Colonic mucosa (tissue), 4 donors: ENCODE measurements around the gene DCXR. TPM values are rescaled to one million over a fixed set of nuclear protein-coding genes. Genes with fewer than 3 reads are reported as not detected.

Source experiments
- DNase-seq: peaks from one replicate; pipeline ENCODE4 v3.0.0-alpha.2; 2020
- H3K27ac ChIP-seq: fragments of 200-600 bp; one replicate; pipeline ENCODE4 v1.8.0; 2021
- H3K27me3 ChIP-seq: fragments of 200-600 bp; one replicate; pipeline ENCODE4 v1.8.0; 2021
- H3K36me3 ChIP-seq: fragments of 200-600 bp; one replicate; pipeline ENCODE4 v1.8.0; 2021
- H3K4me1 ChIP-seq: fragments of 200-600 bp; one replicate; pipeline ENCODE4 v1.8.0; 2021; ENCODE audit warnings: mild to moderate bottlenecking
- H3K4me3 ChIP-seq: fragments of 200-600 bp; one replicate; pipeline ENCODE4 v1.8.0; 2021
- H3K9ac ChIP-seq, 2 donors: one replicate each; pipeline ENCODE4 v1.7.0; 2013; ENCODE audit warnings: control low read depth in 2 of 2, low read depth in 2 of 2, low read length in 2 of 2
- H3K9me3 ChIP-seq: fragments of 200-600 bp; one replicate; pipeline ENCODE4 v1.8.0; 2021
- CTCF ChIP-seq: fragments of 200-600 bp; IDR thresholded peaks from one replicate; pipeline ENCODE4 v1.8.0; 2022; ENCODE audit warnings: antibody characterized with exemption, mild to moderate bottlenecking
- intact Hi-C: fragments of 100-400 bp; cut with DNase I; formaldehyde crosslinking; loops from one replicate; pipeline ENCODE4 v1.14.1; 2022
- total RNA-seq, 2 donors: library from RNA; stranded (reverse); fragmentation: NEBNext Ultra II Directional in 1 of 2; extraction: Animal tissue kit (Norgen Biotek cat#: 25700) in 1 of 2; gene quantifications; one replicate each; pipeline ENCODE4 v1.2.1, GENCODE V29; 2021
- donor health status: healthy.
- donor health status: DM: no; HTN: no; CAD: no.
- donor health status: DM: no; HTN: no; CAD: no.

The DCXR gene
- total RNA-seq, 2 donors from 2014 or later, result 115 to 183 TPM

GRCh38 chr17:82013772-82014321 lies 23.6 kb downstream of the DCXR start:
- H3K27ac ChIP-seq, result no peak overlapping the region
- TF ChIP-seq CTCF, result no peak
- no peak overlapping the region for H3K9ac ChIP-seq
- H3K4me3 ChIP-seq, result no peak overlapping the region
- H3K9me3 ChIP-seq, result no peaks in the 10 kb centered on the region
- H3K27me3 ChIP-seq, result no peaks in the 10 kb centered on the region
- no peaks in the 10 kb centered on the region for H3K4me1 ChIP-seq
- no peak for DNase-seq
- intact Hi-C loops, result no loop called here
- H3K36me3 ChIP-seq, result no peaks in the 10 kb centered on the region

- TF ChIP-seq CTCF, result no peak
- DNase-seq, result no peak
- Histone ChIP-seq H3K4me1 (no peaks in the 10 kb centered on the region), H3K9me3 (no peaks in the 10 kb centered on the region), H3K36me3 (no peaks in the 10 kb centered on the region), H3K27me3 (no peaks in the 10 kb centered on the region), H3K4me3 (no peak overlapping the region), H3K27ac (no peak overlapping the region), H3K9ac (no peak overlapping the region)
- intact Hi-C loops, result no loop called here
Measured at GRCh38 chr17:82013341-82013740, 24.2 kb downstream of the DCXR start.

- Histone ChIP-seq H3K4me1 (no peaks in the 10 kb centered on the region), H3K9me3 (no peaks in the 10 kb centered on the region), H3K9ac (no peak overlapping the region), H3K36me3 (no peaks in the 10 kb centered on the region), H3K27me3 (no peaks in the 10 kb centered on the region), H3K27ac (no peak overlapping the region), H3K4me3 (no peak overlapping the region)
- TF ChIP-seq CTCF, result no peak
- DNase-seq, result no peak
- intact Hi-C loops, result no loop called here
Measured at GRCh38 chr17:82012640-82013295, 24.7 kb downstream of the DCXR start.

GRCh38 chr17:82012261-82012639 lies 25.2 kb downstream of the DCXR start:
- TF ChIP-seq CTCF, result no peak
- Histone ChIP-seq H3K4me1 (no peaks in the 10 kb centered on the region), H3K36me3 (no peaks in the 10 kb centered on the region), H3K27ac (no peak overlapping the region), H3K9me3 (no peaks in the 10 kb centered on the region), H3K9ac (no peak overlapping the region), H3K4me3 (no peak overlapping the region), H3K27me3 (no peaks in the 10 kb centered on the region)
- intact Hi-C loops, result no loop called here
- no peak for DNase-seq

- no peaks in the 10 kb centered on the region for H3K36me3 ChIP-seq
- no peak overlapping the region for H3K27ac ChIP-seq
- no peak for DNase-seq
- no peaks in the 10 kb centered on the region for H3K27me3 ChIP-seq
- H3K9me3 ChIP-seq, result no peaks in the 10 kb centered on the region
- no peak overlapping the region for H3K4me3 ChIP-seq
- no peaks in the 10 kb centered on the region for H3K4me1 ChIP-seq
- H3K9ac ChIP-seq, result no peak overlapping the region
- no peak for TF ChIP-seq CTCF
- intact Hi-C loops, result no loop called here
Measured at GRCh38 chr17:82011617-82012187, 25.8 kb downstream of the DCXR start.
